H1 (cell line): ENCODE data around the gene GSTA3. TPM values are rescaled to one million over a fixed set of nuclear protein-coding genes. Genes with fewer than 3 reads are reported as not detected.

Experiments
- CTCF ChIA-PET: fragments of 300-600 bp; sonication (Branson Sonifier 250); formaldehyde crosslinking; loops from one replicate; lab custom pipeline; 2021; ENCODE audit not compliant: partially characterized antibody; lab: Charles Lee
- POLR2A ChIA-PET: fragments of 300-600 bp; sonication (Branson Sonifier 250); formaldehyde crosslinking; loops from one replicate; lab custom pipeline; 2021; ENCODE audit warnings: inconsistent platforms; ENCODE audit not compliant: partially characterized antibody; lab: Charles Lee
- DNase-seq, 2 experiments: peaks; one replicate each; pipeline versions ENCODE4 v3.0.0 to v3.0.0-alpha.2; 2010 to 2022; ENCODE audit warnings: low spot score in 2 of 2, low read depth in 1 of 2, mixed read lengths in 1 of 2
- FAIRE-seq: peaks from 2 replicates; lab custom pipeline; 2011; peaks lifted over from hg19 to GRCh38; lab: Jason Lieb, UNC
- H2AFZ ChIP-seq: 2 replicates; pipeline ENCODE4 v1.8.1; 2012; ENCODE audit warnings: low read length, inconsistent platforms
- H2AK5ac ChIP-seq: 2 replicates; pipeline ENCODE4 v1.6.1; 2013; ENCODE audit warnings: low read depth, low read length
- H2BK120ac ChIP-seq: replicated peaks from 2 replicates; pipeline ENCODE3; 2013; ENCODE audit warnings: low read depth, low read length, inconsistent platforms
- H2BK12ac ChIP-seq: 2 replicates; pipeline ENCODE4 v1.6.1; 2013; ENCODE audit warnings: low read depth, low read length
- H2BK15ac ChIP-seq: 2 replicates; pipeline ENCODE4 v1.6.1; 2013; ENCODE audit warnings: low read length
- H2BK20ac ChIP-seq: 2 replicates; pipeline ENCODE4 v1.6.1; 2013; ENCODE audit warnings: low read length
- H2BK5ac ChIP-seq: 2 replicates; pipeline ENCODE4 v1.6.1; 2013; ENCODE audit warnings: low read depth, low read length
- H3K14ac ChIP-seq: 2 replicates; pipeline ENCODE4 v1.6.1; 2013; ENCODE audit warnings: inconsistent platforms; ENCODE audit not compliant: insufficient read length
- H3K18ac ChIP-seq: 2 replicates; pipeline ENCODE4 v1.6.1; 2013; ENCODE audit warnings: low read length; ENCODE audit errors: extremely low read depth
- H3K23ac ChIP-seq: 2 replicates; pipeline ENCODE4 v1.6.1; 2013; ENCODE audit warnings: inconsistent platforms; ENCODE audit not compliant: insufficient read length
- H3K23me2 ChIP-seq: 2 replicates; pipeline ENCODE4 v1.6.1; 2013; ENCODE audit warnings: low read depth, low read length
- H3K27ac ChIP-seq: 2 replicates; pipeline ENCODE4 v1.6.1; 2011; ENCODE audit warnings: low read depth, low read length, inconsistent platforms
- H3K27me3 ChIP-seq, 4 experiments: replicated peaks in 1 of 4; 1 replicate in 1 of 4; 2 replicates in 3 of 4; pipeline versions ENCODE4 v1.6.1 to v1.8.1; 2011 to 2013; ENCODE audit warnings: low read length in 3 of 4, mild to moderate bottlenecking in 3 of 4, inconsistent platforms in 2 of 4, mixed read lengths in 2 of 4, moderate library complexity in 1 of 4; ENCODE audit not compliant: control insufficient read depth in 3 of 4, insufficient read depth in 3 of 4; ENCODE audit errors: extremely low read depth in 1 of 4
- H3K36me3 ChIP-seq, 4 experiments: 2 replicates each; pipeline versions ENCODE4 v1.6.1 to v1.8.1; 2011 to 2013; ENCODE audit warnings: mild to moderate bottlenecking in 4 of 4, low read length in 3 of 4, moderate library complexity in 2 of 4, control low read depth in 1 of 4, inconsistent platforms in 1 of 4; ENCODE audit not compliant: insufficient read depth in 4 of 4, control insufficient read depth in 2 of 4
- H3K4ac ChIP-seq: replicated peaks from 2 replicates; pipeline ENCODE3; 2013; ENCODE audit warnings: low read length, low read depth, mixed read lengths, inconsistent platforms; ENCODE audit not compliant: insufficient read length
- H3K4me1 ChIP-seq, 4 experiments: replicated peaks in 1 of 4; 1 replicate in 1 of 4; 2 replicates in 3 of 4; pipeline versions ENCODE4 v1.6.1 to v1.8.1; 2011 to 2013; ENCODE audit warnings: low read length in 3 of 4, inconsistent platforms in 2 of 4, mixed read lengths in 1 of 4; ENCODE audit not compliant: insufficient read depth in 4 of 4, control insufficient read depth in 3 of 4
- H3K4me2 ChIP-seq, 2 experiments: 2 replicates each; pipeline versions ENCODE4 v1.6.1 to v1.8.1; 2011 to 2013; ENCODE audit warnings: low read depth in 2 of 2, low read length in 2 of 2, control low read depth in 1 of 2, inconsistent platforms in 1 of 2, mild to moderate bottlenecking in 1 of 2; ENCODE audit not compliant: insufficient read depth in 1 of 2
- H3K4me3 ChIP-seq, 4 experiments: fragments of 200-600, 300-600 bp in 1 of 4; sonication (generic), shearing (Covaris generic), sonication (Bioruptor Twin) in 1 of 4; 2 replicates each; pipeline versions ENCODE4 v1.5.1 to v1.8.1; 2011 to 2016; ENCODE audit warnings: low read length in 4 of 4, low read depth in 3 of 4, control low read depth in 2 of 4, inconsistent platforms in 2 of 4, mild to moderate bottlenecking in 2 of 4, mixed read lengths in 1 of 4, moderate library complexity in 1 of 4; ENCODE audit not compliant: insufficient read depth in 2 of 4; ENCODE audit errors: extremely low read depth in 1 of 4
- H3K56ac ChIP-seq: replicated peaks from 2 replicates; pipeline ENCODE3; 2013; ENCODE audit warnings: low read depth, mild to moderate bottlenecking, mixed read lengths, low read length, inconsistent platforms; ENCODE audit not compliant: insufficient read length
- H3K79me1 ChIP-seq: 2 replicates; pipeline ENCODE4 v1.6.1; 2013; ENCODE audit warnings: low read depth, low read length, control low read depth
- H3K79me2 ChIP-seq, 2 experiments: 2 replicates each; pipeline versions ENCODE4 v1.6.1 to v1.8.1; 2012 to 2013; ENCODE audit warnings: low read length in 2 of 2, mild to moderate bottlenecking in 2 of 2, inconsistent platforms in 1 of 2; ENCODE audit not compliant: insufficient read depth in 2 of 2, control insufficient read depth in 1 of 2
- H3K9ac ChIP-seq, 4 experiments: replicated peaks in 1 of 4; 1 replicate in 1 of 4; 2 replicates in 3 of 4; pipeline versions ENCODE4 v1.6.1 to v1.8.1; 2011 to 2013; ENCODE audit warnings: low read depth in 3 of 4, low read length in 3 of 4, control low read depth in 2 of 4, mild to moderate bottlenecking in 2 of 4, moderate library complexity in 2 of 4, inconsistent platforms in 1 of 4; ENCODE audit errors: extremely low read depth in 1 of 4
- H3K9me3 ChIP-seq, 2 experiments: 2 replicates each; pipeline versions ENCODE4 v1.6.1 to v1.8.1; 2012 to 2013; ENCODE audit warnings: mild to moderate bottlenecking in 2 of 2, moderate library complexity in 2 of 2, control low read depth in 1 of 2, inconsistent platforms in 1 of 2, low read depth in 1 of 2, low read length in 1 of 2, mixed read lengths in 1 of 2; ENCODE audit not compliant: insufficient read depth in 2 of 2
- H4K20me1 ChIP-seq, 2 experiments: replicated peaks in 1 of 2; 2 replicates each; pipeline versions ENCODE3 to v1.8.1; 2011 to 2013; ENCODE audit warnings: inconsistent platforms in 2 of 2, low read length in 2 of 2, mild to moderate bottlenecking in 1 of 2; ENCODE audit not compliant: insufficient read depth in 2 of 2, control insufficient read depth in 1 of 2
- H4K5ac ChIP-seq: 2 replicates; pipeline ENCODE4 v1.6.1; 2013; ENCODE audit warnings: low read length, low read depth, mixed read lengths, inconsistent platforms; ENCODE audit not compliant: insufficient read length
- H4K8ac ChIP-seq: 2 replicates; pipeline ENCODE4 v1.8.0; 2013; ENCODE audit warnings: mild to moderate bottlenecking, moderate library complexity, low read length, inconsistent platforms; ENCODE audit not compliant: insufficient read depth; ENCODE audit errors: extremely low read depth
- H4K91ac ChIP-seq: replicated peaks from 2 replicates; pipeline ENCODE3; 2013; ENCODE audit warnings: low read length, mixed read lengths, inconsistent platforms; ENCODE audit not compliant: insufficient read length
- CBX8 ChIP-seq: fragments of 300-800, 300-1000 bp; sonication (generic); IDR thresholded peaks from 2 replicates; pipeline ENCODE4 v1.7.1; 2016; ENCODE audit warnings: low read depth, low read length, borderline replicate concordance
- CEBPB ChIP-seq: IDR thresholded peaks from 2 replicates; pipeline ENCODE4 v1.6.1; 2012; ENCODE audit warnings: low read depth, low read length
- CHD1 ChIP-seq: IDR thresholded peaks from 2 replicates; pipeline ENCODE4 v1.6.1; 2012; ENCODE audit warnings: low read depth, low read length, improper control_type of control experiment
- CHD2 ChIP-seq: IDR thresholded peaks from 2 replicates; pipeline ENCODE4 v1.6.1; 2012; ENCODE audit warnings: low read length, improper control_type of control experiment
- CREB1 ChIP-seq: IDR thresholded peaks from 2 replicates; pipeline ENCODE4 v1.6.1; 2012; ENCODE audit warnings: inconsistent platforms
- E2F6 ChIP-seq: IDR thresholded peaks from 2 replicates; pipeline ENCODE4 v1.6.1; 2012; ENCODE audit warnings: inconsistent platforms
- EZH2 ChIP-seq: fragments of 200-600 bp; sonication (generic); IDR thresholded peaks from 2 replicates; pipeline ENCODE4 v1.7.1; 2012; ENCODE audit warnings: low read depth, mild to moderate bottlenecking, moderate library complexity, low read length, inconsistent platforms; ENCODE audit not compliant: severe bottlenecking
- KDM1A ChIP-seq: fragments of 200-600, 300-600 bp; sonication (generic); IDR thresholded peaks from 2 replicates; pipeline ENCODE4 v1.7.1; 2016; ENCODE audit warnings: mild to moderate bottlenecking, low read length, borderline replicate concordance
- KDM4A ChIP-seq: IDR thresholded peaks from one replicate; pipeline ENCODE4 v1.7.1; 2012; ENCODE audit warnings: low read depth, mild to moderate bottlenecking, moderate library complexity, low read length, inconsistent platforms; ENCODE audit not compliant: severe bottlenecking
- MAFK ChIP-seq: IDR thresholded peaks from 2 replicates; pipeline ENCODE4 v1.6.1; 2012; ENCODE audit warnings: low read depth, mild to moderate bottlenecking, improper control_type of control experiment, low read length
- NRF1 ChIP-seq: IDR thresholded peaks from 2 replicates; pipeline ENCODE4 v1.6.1; 2011; ENCODE audit warnings: mild to moderate bottlenecking, low read depth, low read length, improper control_type of control experiment
- POU5F1 ChIP-seq: IDR thresholded peaks from 2 replicates; pipeline ENCODE4 v1.6.1; 2011; ENCODE audit warnings: low read depth, mild to moderate bottlenecking, low read length, moderate library complexity
- RAD21 ChIP-seq, 2 experiments: IDR thresholded peaks in 1 of 2; conservative IDR thresholded peaks in 1 of 2; 2 replicates each; pipeline ENCODE4 v1.6.1; 2011; ENCODE audit warnings: low read depth in 2 of 2, low read length in 2 of 2, improper control_type of control experiment in 1 of 2, inconsistent platforms in 1 of 2, mild to moderate bottlenecking in 1 of 2, moderate library complexity in 1 of 2
- WGBS, 2 experiments: shearing (Covaris generic) in 1 of 2; methylation state at CpG; one replicate each; pipeline versions ENCODE4 v1.1.6 to v1.1.7; 2013 to 2015; ENCODE audit warnings: low lambda C conversion rate in 2 of 2, mixed read lengths in 2 of 2, inconsistent platforms in 1 of 2, low coverage in 1 of 2, missing lambda C conversion rate in 1 of 2; ENCODE audit not compliant: insufficient replicate concordance in 2 of 2, insufficient coverage in 1 of 2, insufficient read length in 1 of 2; ENCODE audit errors: extremely low coverage in 1 of 2, missing lambda C conversion rate in 1 of 2; 5-methylcytosine and 5-hydroxymethylcytosine counted together
- polyA plus RNA-seq, 7 experiments: library from polyadenylated mRNA; depleted of rRNA in 3 of 7; stranded (reverse) in 5 of 7; unstranded in 2 of 7; fragments of >200 nt in 5 of 7; fragments of 200-250 nt in 2 of 7; gene quantifications; 1 replicate in 5 of 7; 2 replicates in 1 of 7; 4 replicates in 1 of 7; pipeline versions ENCODE4 v1.2.1 to v1.2.3, GENCODE V29; 2011 to 2013; ENCODE audit warnings: missing spikeins in 2 of 7, mixed read lengths in 2 of 7
- total RNA-seq: library from RNA; stranded (reverse); fragmentation: NEBNext Ultra II Directional; extraction: Animal tissue kit (Norgen Biotek cat#: 25700); gene quantifications from 2 replicates; pipeline ENCODE4 v1.2.1, GENCODE V29; 2021

Gene GSTA3
- total and polyA plus RNA-seq, 2 of the 8 experiments (the other 6 are each of a cell fraction or from before 2014, with no cell fraction given): not detected

GRCh38 chr6:52942221-52942620, 32.7 kb upstream of the GSTA3 start:
- no peak overlapping the region for H2BK5ac ChIP-seq
- TF ChIP-seq CHD2 (no peak), KDM1A (no peak), CHD1 (no peak), MAFK (no peak), POU5F1 (no peak), CEBPB (no peak), CBX8 (no peak), KDM4A (no peak), EZH2 (no peak), CREB1 (no peak), NRF1 (no peak), RAD21 (IDR thresholded peaks at IDR 0.05 in 1 of 2, conservative IDR thresholded peaks at IDR 0.05 in 1 of 2; ENCODE audit: low read depth in 2 of 2, low read length in 2 of 2) (no peak), E2F6 (no peak)
- H2BK15ac ChIP-seq: no peak overlapping the region
- H2AK5ac ChIP-seq: no peak overlapping the region
- no peak overlapping the region for H2BK20ac ChIP-seq
- no peaks in the 10 kb centered on the region for H3K79me2 ChIP-seq
- H3K79me1 ChIP-seq: no peaks in the 10 kb centered on the region
- no peak for FAIRE-seq
- 88% methylated on average over 4 of the region's 4 CpGs; no CpG with 5 or more reads in 1 of the 2 experiments for WGBS, 2 experiments
- H3K4me1 ChIP-seq: 0 out of 7 replicates have a peak, but pooled peaks cover 0 to 5% (median 0%) of the 10 kb centered on the region in 4 experiments
- DNase-seq: no peak
- no peaks in the 10 kb centered on the region for H3K36me3 ChIP-seq
- no peak overlapping the region for H3K27ac ChIP-seq
- no peak overlapping the region for H3K18ac ChIP-seq
- H3K4me3 ChIP-seq: no peak overlapping the region
- no peak overlapping the region for H3K4ac ChIP-seq
- H3K23ac ChIP-seq: no peak overlapping the region
- H3K9me3 ChIP-seq: no peaks in the 10 kb centered on the region
- H3K14ac ChIP-seq: no peak overlapping the region
- no peaks in the 10 kb centered on the region for H4K20me1 ChIP-seq
- no peak overlapping the region for H2AFZ ChIP-seq
- no peak overlapping the region for H4K91ac ChIP-seq
- no peak overlapping the region for H3K56ac ChIP-seq
- H4K5ac ChIP-seq: no peak overlapping the region
- no peak overlapping the region for H3K4me2 ChIP-seq
- H4K8ac ChIP-seq: no peak overlapping the region
- POLR2A ChIA-PET: no interaction called here
- H3K27me3 ChIP-seq: no peaks in the 10 kb centered on the region
- no peak overlapping the region for H2BK12ac ChIP-seq
- H3K23me2 ChIP-seq: no peaks in the 10 kb centered on the region
- H2BK120ac ChIP-seq: no peak overlapping the region
- no peak overlapping the region for H3K9ac ChIP-seq
- CTCF ChIA-PET: interaction anchor here (0.6 to 1.3 kb wide), 6 partner anchors 21 to 406 kb away, joined by 3 to 5 read pairs (median 3); partner anchors contain the start of gene GSTA4
